H9 (cell line): ENCODE measurements around the gene NXT1. TPM values are rescaled to one million over a fixed set of nuclear protein-coding genes. Genes with fewer than 3 reads are reported as not detected.
A peak's percentile ranks its signal among the peaks of the same experiment; 100 is the strongest.

Source experiments
- DNase-seq: peaks from one replicate; pipeline ENCODE4 v3.0.0-alpha.2; 2017
- H2AFZ ChIP-seq: one replicate; pipeline ENCODE4 v1.6.1; 2013; ENCODE audit warnings: mild to moderate bottlenecking, low read length, control low read depth, moderate library complexity
- H2AK5ac ChIP-seq: 2 replicates; pipeline ENCODE4 v1.6.1; 2013; ENCODE audit warnings: low read length, control low read depth, mixed read lengths; ENCODE audit not compliant: insufficient read length
- H2BK120ac ChIP-seq: one replicate; pipeline ENCODE4 v1.6.1; 2013; ENCODE audit warnings: low read depth, mild to moderate bottlenecking, low read length, control low read depth, inconsistent platforms; ENCODE audit not compliant: poor library complexity, severe bottlenecking
- H2BK12ac ChIP-seq: 2 replicates; pipeline ENCODE4 v1.6.1; 2013; ENCODE audit warnings: low read length, control low read depth, mixed read lengths, low read depth; ENCODE audit not compliant: insufficient read length
- H2BK15ac ChIP-seq: 2 replicates; pipeline ENCODE4 v1.6.1; 2013; ENCODE audit warnings: low read depth, low read length, control low read depth
- H2BK20ac ChIP-seq: one replicate; pipeline ENCODE4 v1.6.1; 2013; ENCODE audit warnings: low read depth, mild to moderate bottlenecking, low read length, control low read depth, inconsistent platforms; ENCODE audit not compliant: poor library complexity, severe bottlenecking
- H2BK5ac ChIP-seq: 2 replicates; pipeline ENCODE4 v1.6.1; 2013; ENCODE audit warnings: low read length, control low read depth, mixed read lengths; ENCODE audit not compliant: insufficient read length
- H3K14ac ChIP-seq: 2 replicates; pipeline ENCODE4 v1.6.1; 2013; ENCODE audit warnings: low read length, control low read depth; ENCODE audit not compliant: insufficient read depth
- H3K18ac ChIP-seq: 2 replicates; pipeline ENCODE4 v1.6.1; 2013; ENCODE audit warnings: low read depth, mild to moderate bottlenecking, mixed read lengths, low read length, control low read depth; ENCODE audit not compliant: insufficient read length
- H3K23ac ChIP-seq: 2 replicates; pipeline ENCODE4 v1.6.1; 2013; ENCODE audit warnings: low read length, control low read depth, mixed read lengths, low read depth; ENCODE audit not compliant: insufficient read length
- H3K23me2 ChIP-seq: 2 replicates; pipeline ENCODE4 v1.6.1; 2013; ENCODE audit warnings: low read depth, mild to moderate bottlenecking, mixed read lengths, low read length, control low read depth; ENCODE audit not compliant: insufficient read length, poor library complexity, severe bottlenecking
- H3K27ac ChIP-seq: 2 replicates; pipeline ENCODE4 v1.5.1; 2013; ENCODE audit warnings: low read length, control low read depth, mixed read lengths, low read depth; ENCODE audit not compliant: insufficient read length
- H3K27me3 ChIP-seq: 2 replicates; pipeline ENCODE4 v1.6.1; 2013; ENCODE audit warnings: low read length, control low read depth, inconsistent platforms; ENCODE audit not compliant: insufficient read depth
- H3K4ac ChIP-seq: 2 replicates; pipeline ENCODE4 v1.6.1; 2013; ENCODE audit warnings: low read depth, mild to moderate bottlenecking, control low read depth, inconsistent platforms, low read length, moderate library complexity
- H3K4me1 ChIP-seq: 2 replicates; pipeline ENCODE4 v1.6.1; 2013; ENCODE audit warnings: low read length, control low read depth, inconsistent platforms; ENCODE audit not compliant: insufficient read depth
- H3K4me2 ChIP-seq: 2 replicates; pipeline ENCODE4 v1.6.1; 2013; ENCODE audit warnings: low read length, control low read depth, mixed read lengths; ENCODE audit not compliant: insufficient read length, insufficient read depth
- H3K56ac ChIP-seq: 2 replicates; pipeline ENCODE4 v1.6.1; 2013; ENCODE audit warnings: low read depth, mild to moderate bottlenecking, mixed read lengths, low read length, control low read depth; ENCODE audit not compliant: insufficient read length
- H3K79me1 ChIP-seq: 2 replicates; pipeline ENCODE4 v1.6.1; 2013; ENCODE audit warnings: low read depth, mild to moderate bottlenecking, moderate library complexity, low read length, control low read depth, inconsistent platforms; ENCODE audit not compliant: insufficient read depth, poor library complexity, severe bottlenecking
- H3K79me2 ChIP-seq: 2 replicates; pipeline ENCODE4 v1.6.1; 2013; ENCODE audit warnings: low read length, control low read depth, inconsistent platforms; ENCODE audit not compliant: insufficient read depth
- H3K9ac ChIP-seq: 2 replicates; pipeline ENCODE4 v1.6.1; 2013; ENCODE audit warnings: low read length, control low read depth, mixed read lengths; ENCODE audit not compliant: insufficient read length; ENCODE audit errors: extremely low read depth
- H3K9me3 ChIP-seq: one replicate; pipeline ENCODE4 v1.6.1; 2013; ENCODE audit warnings: low read depth, low read length, inconsistent platforms; ENCODE audit not compliant: control insufficient read depth
- H3T11ph ChIP-seq: one replicate; pipeline ENCODE4 v1.6.1; 2013; ENCODE audit warnings: mild to moderate bottlenecking, low read length, control low read depth, inconsistent platforms
- H4K20me1 ChIP-seq: one replicate; pipeline ENCODE4 v1.6.1; 2013; ENCODE audit not compliant: control insufficient read depth, insufficient read length, insufficient read depth
- H4K5ac ChIP-seq: 2 replicates; pipeline ENCODE4 v1.6.1; 2013; ENCODE audit warnings: low read depth, mild to moderate bottlenecking, mixed read lengths, low read length, control low read depth; ENCODE audit not compliant: insufficient read length
- H4K8ac ChIP-seq: replicated peaks from 2 replicates; pipeline ENCODE4 v1.6.1; 2013; ENCODE audit warnings: low read length, control low read depth, mixed read lengths, low read depth; ENCODE audit not compliant: insufficient read length
- H4K91ac ChIP-seq: 2 replicates; pipeline ENCODE4 v1.6.1; 2013; ENCODE audit warnings: low read depth, mild to moderate bottlenecking, moderate library complexity, mixed read lengths, low read length, control low read depth; ENCODE audit not compliant: insufficient read length
- H3K27ac Mint-ChIP-seq, 3 experiments: 2 replicates in 2 of 3; 3 replicates in 1 of 3; pipeline ENCODE4 v1.8.0; 2020 to 2021; ENCODE audit warnings: mixed read lengths in 3 of 3, mild to moderate bottlenecking in 1 of 3, moderate library complexity in 1 of 3
- H3K27me3 Mint-ChIP-seq: 2 replicates; pipeline ENCODE4 v1.8.0; 2021; ENCODE audit warnings: low read depth, mild to moderate bottlenecking, moderate library complexity, mixed read lengths
- H3K36me3 Mint-ChIP-seq, 3 experiments: 2 replicates in 2 of 3; 3 replicates in 1 of 3; pipeline ENCODE4 v1.8.0; 2020 to 2021; ENCODE audit warnings: low read depth in 3 of 3, mixed read lengths in 3 of 3; ENCODE audit not compliant: insufficient read depth in 1 of 3
- H3K4me1 Mint-ChIP-seq, 2 experiments: 2 replicates each; pipeline ENCODE4 v1.8.0; 2020; ENCODE audit warnings: mixed read lengths in 2 of 2
- H3K4me3 Mint-ChIP-seq, 2 experiments: 2 replicates in 1 of 2; 3 replicates in 1 of 2; pipeline ENCODE4 v1.8.0; 2020 to 2021; ENCODE audit warnings: mild to moderate bottlenecking in 2 of 2, mixed read lengths in 2 of 2, moderate library complexity in 1 of 2
- H3K9me3 Mint-ChIP-seq, 2 experiments: 2 replicates in 1 of 2; 3 replicates in 1 of 2; pipeline ENCODE4 v1.8.0; 2020; ENCODE audit warnings: mild to moderate bottlenecking in 2 of 2, mixed read lengths in 2 of 2, moderate library complexity in 1 of 2
- CTCF ChIP-seq: fragments of 200-600 bp; sonication (generic); conservative IDR thresholded peaks from 3 replicates; pipeline ENCODE4 v1.8.0; 2021; ENCODE audit warnings: antibody characterized with exemption, mild to moderate bottlenecking
- WGBS: extraction: QIAGEN DNeasy Blood & Tissue Kit; methylation state at CpG from one replicate; pipeline ENCODE4 v1.1.7; 2013; ENCODE audit warnings: missing lambda C conversion rate, low lambda C conversion rate, mixed read lengths; ENCODE audit not compliant: insufficient read length; ENCODE audit errors: extremely low coverage; 5-methylcytosine and 5-hydroxymethylcytosine counted together
- total RNA-seq: library from RNA; stranded (reverse); gene quantifications from 2 replicates; pipeline ENCODE4 v1.2.1, GENCODE V29; 2021

NXT1 gene
- total RNA-seq, 1 experiment from 2014 or later, result 25.5 TPM

GRCh38 chr20:23340524-23340923, 10.1 kb upstream of the NXT1 start:
- peaks cover 5% of the 10 kb centered on the region; the same call in 1 of the 2 replicates for H3K27me3 Mint-ChIP-seq

More at GRCh38 chr20:23340524-23340923, 10.1 kb upstream of the NXT1 start:
- peak; percentile 84 for TF ChIP-seq CTCF
- H3K4ac ChIP-seq, result no peak overlapping the region
- no peak overlapping the region for H3K14ac ChIP-seq
- no peak overlapping the region for H3T11ph ChIP-seq
- no peak overlapping the region for H2BK15ac ChIP-seq
- no peak overlapping the region for H4K91ac ChIP-seq
- DNase-seq, result peak; percentile 76
- H3K27me3 ChIP-seq, result no peaks in the 10 kb centered on the region
- no peaks in the 10 kb centered on the region for H3K9me3 ChIP-seq
- H2AK5ac ChIP-seq, result no peak overlapping the region
- no peak overlapping the region for H2BK120ac ChIP-seq
- no peak overlapping the region for H4K8ac ChIP-seq
- no peak overlapping the region for H3K27ac ChIP-seq
- H3K9ac ChIP-seq, result no peak overlapping the region
- peak overlapping the region in 1 of 3 experiments; percentile 37; a peak in 1 of 7 replicates for H3K27ac Mint-ChIP-seq
- H3K79me1 ChIP-seq, result no peaks in the 10 kb centered on the region
- no peaks in the 10 kb centered on the region for H3K36me3 Mint-ChIP-seq
- H3K4me3 Mint-ChIP-seq, result no peak overlapping the region
- no peak overlapping the region for H3K4me2 ChIP-seq
- H4K5ac ChIP-seq, result no peak overlapping the region
- no peaks in the 10 kb centered on the region for H4K20me1 ChIP-seq
- H3K9me3 Mint-ChIP-seq, result peaks cover 2 to 4% of the 10 kb centered on the region in 2 experiments; a peak in 2 of 5 replicates
- H2BK5ac ChIP-seq, result no peak overlapping the region
- no CpG with 5 or more reads among the region's 9 CpGs for WGBS
- no peak overlapping the region for H3K18ac ChIP-seq
- H2BK20ac ChIP-seq, result no peak overlapping the region
- no peak overlapping the region for H2BK12ac ChIP-seq
- H3K4me1 ChIP-seq, result no peaks in the 10 kb centered on the region
- no peak overlapping the region for H2AFZ ChIP-seq
- no peak overlapping the region for H3K56ac ChIP-seq
- H3K79me2 ChIP-seq, result no peaks in the 10 kb centered on the region
- no peak overlapping the region for H3K23ac ChIP-seq
- H3K23me2 ChIP-seq, result no peaks in the 10 kb centered on the region
- peaks cover 8 to 10% of the 10 kb centered on the region in 2 experiments for H3K4me1 Mint-ChIP-seq
